Measurements from ENCODE around the gene C16orf87. TPM values are rescaled to one million over a fixed set of nuclear protein-coding genes. Genes with fewer than 3 reads are reported as not detected.

C16orf87 gene
- total RNA-seq, 1 experiment from 2014 or later = 13.5 TPM

DNA sequence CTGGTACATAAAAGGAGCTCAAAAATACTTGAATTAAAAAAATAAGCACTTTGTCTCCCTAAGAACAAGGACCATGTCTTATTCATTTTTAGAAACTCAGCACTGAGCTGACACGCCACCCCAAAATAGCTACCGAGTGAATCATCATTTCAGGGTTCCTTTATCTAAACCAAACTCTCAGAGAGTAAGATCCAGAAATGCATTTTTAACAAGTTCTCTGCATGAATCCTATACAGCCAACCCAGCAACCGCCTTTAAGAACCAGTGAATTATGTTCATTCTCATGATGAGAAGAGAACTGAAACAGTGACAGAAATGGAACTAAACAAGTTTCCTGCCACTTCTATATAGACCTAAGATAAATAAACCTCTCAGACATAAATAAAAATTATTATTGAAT, 8.7 kb downstream of the C16orf87 start:
- no peak overlapping the region for H3K27ac Mint-ChIP-seq (ENCODE audit: low read depth, unreplicated experiment)
- intact Hi-C loops (cut with micrococcal nuclease) = no loop called here
- no peaks in the 10 kb centered on the region for H3K9me3 Mint-ChIP-seq (ENCODE audit: unreplicated experiment)
- peaks cover 14% of the 10 kb centered on the region for H3K36me3 Mint-ChIP-seq (ENCODE audit: insufficient read depth, unreplicated experiment)
- H3K4me1 Mint-ChIP-seq (ENCODE audit: insufficient read depth, unreplicated experiment) = peaks cover 13% of the 10 kb centered on the region
- ChIA-PET POLR2A (interaction anchor here (1.3 kb wide), 1 partner anchor 9 kb away, joined by 4 read pairs; the partner anchor contains the start of gene C16orf87), CTCF (interaction anchor here (0.9 kb wide), 1 partner anchor 108 kb away, joined by 3 read pairs; no protein-coding TSS in a partner anchor)
- TF ChIP-seq, protein P1, sequence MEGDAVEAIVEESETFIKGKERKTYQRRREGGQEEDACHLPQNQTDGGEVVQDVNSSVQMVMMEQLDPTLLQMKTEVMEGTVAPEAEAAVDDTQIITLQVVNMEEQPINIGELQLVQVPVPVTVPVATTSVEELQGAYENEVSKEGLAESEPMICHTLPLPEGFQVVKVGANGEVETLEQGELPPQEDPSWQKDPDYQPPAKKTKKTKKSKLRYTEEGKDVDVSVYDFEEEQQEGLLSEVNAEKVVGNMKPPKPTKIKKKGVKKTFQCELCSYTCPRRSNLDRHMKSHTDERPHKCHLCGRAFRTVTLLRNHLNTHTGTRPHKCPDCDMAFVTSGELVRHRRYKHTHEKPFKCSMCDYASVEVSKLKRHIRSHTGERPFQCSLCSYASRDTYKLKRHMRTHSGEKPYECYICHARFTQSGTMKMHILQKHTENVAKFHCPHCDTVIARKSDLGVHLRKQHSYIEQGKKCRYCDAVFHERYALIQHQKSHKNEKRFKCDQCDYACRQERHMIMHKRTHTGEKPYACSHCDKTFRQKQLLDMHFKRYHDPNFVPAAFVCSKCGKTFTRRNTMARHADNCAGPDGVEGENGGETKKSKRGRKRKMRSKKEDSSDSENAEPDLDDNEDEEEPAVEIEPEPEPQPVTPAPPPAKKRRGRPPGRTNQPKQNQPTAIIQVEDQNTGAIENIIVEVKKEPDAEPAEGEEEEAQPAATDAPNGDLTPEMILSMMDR (IDR thresholded peaks at IDR 0.05; ENCODE audit: unreplicated experiment) = no peak
- no TSS peak for BruUV-seq (replicated peaks)
- no peaks in the 10 kb centered on the region for H3K27me3 Mint-ChIP-seq (ENCODE audit: insufficient read depth, unreplicated experiment)
- DNase-seq (ENCODE audit: unreplicated experiment) = no peak
- H3K4me3 Mint-ChIP-seq (ENCODE audit: unreplicated experiment) = no peak overlapping the region

DNA sequence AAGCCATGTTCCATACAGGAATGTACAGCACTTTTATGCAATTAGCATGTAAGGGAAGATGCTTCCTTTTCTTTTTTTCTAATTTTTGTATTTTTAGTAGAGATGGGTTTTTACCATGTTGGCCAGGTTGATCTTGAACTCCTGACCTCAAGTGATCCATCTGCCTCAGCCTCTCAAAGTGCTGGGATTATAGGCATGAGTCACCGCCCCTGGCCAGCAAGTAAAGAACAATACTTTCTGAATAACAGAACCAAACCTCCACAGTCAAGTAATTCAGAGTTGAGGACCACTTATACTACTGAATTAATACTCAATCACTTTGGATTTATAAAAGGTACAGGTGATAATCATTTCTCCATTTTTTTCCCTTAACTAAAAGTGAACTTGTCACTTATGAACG, 13.0 kb downstream of the C16orf87 start:
- no peaks in the 10 kb centered on the region for H3K27me3 Mint-ChIP-seq (ENCODE audit: insufficient read depth, unreplicated experiment)
- ChIA-PET POLR2A (interaction anchor here (0.6 to 0.8 kb wide), 2 partner anchors 8 to 85 kb away, joined by 3 read pairs; no protein-coding TSS in a partner anchor), CTCF (no interaction called here)
- intact Hi-C loops (cut with micrococcal nuclease) = no loop called here
- no peak overlapping the region for H3K4me3 Mint-ChIP-seq (ENCODE audit: unreplicated experiment)
- H3K9me3 Mint-ChIP-seq (ENCODE audit: unreplicated experiment) = peaks cover 26% of the 10 kb centered on the region
- peaks cover 6% of the 10 kb centered on the region for H3K36me3 Mint-ChIP-seq (ENCODE audit: insufficient read depth, unreplicated experiment)
- TF ChIP-seq, protein P1 (IDR thresholded peaks at IDR 0.05; ENCODE audit: unreplicated experiment) = no peak
- peak; percentile 21 for DNase-seq (ENCODE audit: unreplicated experiment)
- peaks cover 9% of the 10 kb centered on the region for H3K4me1 Mint-ChIP-seq (ENCODE audit: insufficient read depth, unreplicated experiment)
- BruUV-seq (replicated peaks) = no TSS peak
- H3K27ac Mint-ChIP-seq (ENCODE audit: low read depth, unreplicated experiment) = no peak overlapping the region

DNA sequence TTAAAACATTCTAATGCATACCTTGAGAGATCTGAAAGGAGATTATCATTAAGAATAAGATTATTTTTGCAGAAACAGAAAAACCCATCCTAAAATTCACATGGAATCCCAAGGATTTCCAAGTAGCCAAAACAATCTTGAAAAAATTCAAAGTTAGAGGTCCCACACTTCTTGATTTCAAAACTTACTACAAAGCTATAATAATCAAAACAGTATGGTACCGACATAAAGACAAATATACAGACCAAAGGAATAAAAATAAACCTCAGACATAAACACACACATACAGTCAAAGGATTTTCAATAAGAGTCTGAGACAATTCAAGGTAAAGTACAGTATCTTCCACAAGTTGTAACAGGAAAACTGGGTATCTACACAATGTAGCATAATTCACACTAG, 16.2 kb downstream of the C16orf87 start:
- intact Hi-C loops (cut with micrococcal nuclease) = no loop called here
- H3K4me3 Mint-ChIP-seq (ENCODE audit: unreplicated experiment) = no peak overlapping the region
- ChIA-PET CTCF (interaction anchor here (0.7 to 2.0 kb wide), 3 partner anchors 13 to 115 kb away, joined by 3 to 14 read pairs (median 4); no protein-coding TSS in a partner anchor), POLR2A (interaction anchor here (0.6 to 1.7 kb wide), 2 partner anchors 10 to 14 kb away, joined by 3 to 8 read pairs; no protein-coding TSS in a partner anchor)
- TF ChIP-seq, protein P1 (IDR thresholded peaks at IDR 0.05; ENCODE audit: unreplicated experiment) = no peak
- BruUV-seq (replicated peaks) = no TSS peak
- no peak for DNase-seq (ENCODE audit: unreplicated experiment)
- no peaks in the 10 kb centered on the region for H3K27me3 Mint-ChIP-seq (ENCODE audit: insufficient read depth, unreplicated experiment)
- H3K36me3 Mint-ChIP-seq (ENCODE audit: insufficient read depth, unreplicated experiment) = peaks cover 6% of the 10 kb centered on the region
- no peak overlapping the region for H3K27ac Mint-ChIP-seq (ENCODE audit: low read depth, unreplicated experiment)
- peaks cover 13% of the 10 kb centered on the region for H3K4me1 Mint-ChIP-seq (ENCODE audit: insufficient read depth, unreplicated experiment)
- peaks cover 26% of the 10 kb centered on the region for H3K9me3 Mint-ChIP-seq (ENCODE audit: unreplicated experiment)

DNA sequence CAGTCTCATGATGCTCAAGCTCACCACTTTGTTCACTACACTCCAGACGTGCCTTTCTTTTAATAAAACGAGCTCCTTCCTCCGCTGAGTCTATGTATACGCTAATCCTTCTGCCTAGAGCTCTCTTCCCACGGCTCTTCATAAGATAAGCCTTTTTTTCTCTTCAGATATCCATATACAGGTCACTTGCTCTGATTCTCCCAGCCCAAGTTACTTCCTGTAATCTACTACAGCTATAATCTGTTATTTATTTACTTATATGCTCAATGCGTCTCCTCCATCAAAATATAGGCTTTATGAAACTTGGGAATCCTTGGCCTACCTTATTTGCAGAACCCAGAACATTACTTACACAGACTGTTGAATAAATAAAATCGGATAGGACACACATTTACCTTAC, 17.4 kb downstream of the C16orf87 start:
- DNase-seq (ENCODE audit: unreplicated experiment) = no peak
- BruUV-seq (replicated peaks) = no TSS peak
- POLR2A ChIA-PET = interaction anchor here (1.1 to 1.7 kb wide), 3 partner anchors 15 to 128 kb away, joined by 3 to 8 read pairs (median 3); no protein-coding TSS in a partner anchor
- no peaks in the 10 kb centered on the region for H3K27me3 Mint-ChIP-seq (ENCODE audit: insufficient read depth, unreplicated experiment)
- no peak overlapping the region for H3K4me3 Mint-ChIP-seq (ENCODE audit: unreplicated experiment)
- H3K9me3 Mint-ChIP-seq (ENCODE audit: unreplicated experiment) = peaks cover 26% of the 10 kb centered on the region
- TF ChIP-seq, protein P1 (IDR thresholded peaks at IDR 0.05; ENCODE audit: unreplicated experiment) = no peak
- CTCF ChIA-PET = interaction anchor here (0.7 to 2.0 kb wide), 5 partner anchors 11 to 160 kb away, joined by 3 to 14 read pairs (median 3); partner anchors contain the start of gene ORC6
- no peak overlapping the region for H3K27ac Mint-ChIP-seq (ENCODE audit: low read depth, unreplicated experiment)
- intact Hi-C loops (cut with micrococcal nuclease) = no loop called here
- peaks cover under 1% of the 10 kb centered on the region for H3K36me3 Mint-ChIP-seq (ENCODE audit: insufficient read depth, unreplicated experiment)
- H3K4me1 Mint-ChIP-seq (ENCODE audit: insufficient read depth, unreplicated experiment) = peaks cover 13% of the 10 kb centered on the region
